IMR-90 (cell line): ENCODE results near the gene AHI1.

Experiments used
- CHD1 ChIP-seq: IDR thresholded peaks from 2 replicates; pipeline ENCODE4 v1.6.1; 2012; ENCODE audit warnings: low read depth, low read length, improper control_type of control experiment
- CTCF ChIP-seq: conservative IDR thresholded peaks from 2 replicates; pipeline ENCODE4 v1.5.1; 2012; ENCODE audit warnings: mild to moderate bottlenecking, low read depth, low read length, improper control_type of control experiment
- MAFK ChIP-seq: IDR thresholded peaks from 2 replicates; pipeline ENCODE4 v1.6.1; 2012; ENCODE audit warnings: low read depth, low read length, improper control_type of control experiment
- SMC3 ChIP-seq: fragments of 150-350 bp; IDR thresholded peaks from 2 replicates; pipeline ENCODE4 v1.6.1; 2016; ENCODE audit warnings: low read depth, mild to moderate bottlenecking, antibody characterized with exemption, low read length, moderate library complexity

DNA sequence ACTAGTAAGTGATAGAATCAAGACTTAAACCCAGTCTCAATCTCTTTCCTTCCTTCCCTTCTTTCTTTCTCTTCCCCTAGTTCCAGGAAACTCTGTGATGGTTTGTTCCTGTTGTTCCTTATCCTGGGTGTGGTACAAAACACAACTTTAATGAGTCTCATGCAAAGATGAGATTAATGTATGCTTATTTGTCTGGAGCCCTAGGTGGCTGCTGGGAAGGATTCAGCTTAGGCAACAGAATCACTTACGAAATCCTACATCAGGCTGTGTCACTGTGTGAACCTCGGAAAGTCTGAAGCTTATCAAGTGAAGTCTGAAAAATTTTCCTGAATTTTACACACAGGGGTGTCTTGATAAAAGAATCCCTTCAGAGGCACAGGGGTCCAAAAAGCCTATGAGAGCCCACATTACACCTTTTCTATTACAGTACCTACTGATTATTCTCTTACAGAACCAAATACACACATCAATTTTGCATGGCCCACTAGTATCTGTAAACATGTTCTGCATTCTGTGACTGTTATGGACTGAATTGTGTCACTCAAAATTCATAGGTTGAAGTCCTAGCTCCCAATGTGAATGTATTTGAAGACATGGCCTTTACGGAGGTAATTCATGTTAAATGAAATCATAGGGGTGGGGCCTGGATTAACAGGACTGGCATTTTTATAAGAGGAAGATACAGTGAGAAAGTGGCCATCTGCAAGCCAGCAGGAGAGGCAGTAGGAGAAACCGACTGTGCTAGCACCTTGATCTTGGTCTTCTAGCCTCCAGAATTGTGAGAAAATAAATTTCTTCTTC is 171.7 kb downstream of the AHI1 start:
- TF ChIP-seq MAFK (no peak), CTCF (no peak), SMC3 (no peak), CHD1 (no peak)
